Tibial nerve (tissue), 4 donors: Measurements from ENCODE around the gene TIGIT. TPM values are rescaled to one million over a fixed set of nuclear protein-coding genes. Genes with fewer than 3 reads are reported as not detected.

ENCODE experiments used
- DNase-seq, 2 donors: peaks; one replicate each; pipeline ENCODE4 v3.0.0-alpha.2; 2019; ENCODE audit warnings: low spot score in 2 of 2
- H3K27ac ChIP-seq, 4 donors: fragments of 200-600 bp; sonication (generic) in 3 of 4; one replicate each; pipeline ENCODE4 v1.5.1; 2017 to 2019; ENCODE audit warnings: mild to moderate bottlenecking in 1 of 4
- H3K27me3 ChIP-seq, 2 donors: fragments of 200-600 bp; sonication (generic) in 1 of 2; one replicate each; pipeline versions ENCODE4 v1.5.1 to v1.6.0; 2017 to 2019
- H3K36me3 ChIP-seq, 3 donors: fragments of 200-600 bp; sonication (generic); one replicate each; pipeline ENCODE4 v1.5.1; 2018 to 2019
- H3K4me1 ChIP-seq, 4 donors: fragments of 200-600 bp; sonication (generic) in 3 of 4; one replicate each; pipeline ENCODE4 v1.5.1; 2017 to 2019
- H3K4me3 ChIP-seq, 4 donors: fragments of 200-600 bp; sonication (generic) in 3 of 4; one replicate each; pipeline ENCODE4 v1.5.1; 2017 to 2019; ENCODE audit warnings: mild to moderate bottlenecking in 1 of 4, moderate library complexity in 1 of 4
- H3K9me3 ChIP-seq, 4 donors: fragments of 200-600 bp; sonication (generic) in 3 of 4; one replicate each; pipeline ENCODE4 v1.5.1; 2017 to 2019
- EP300 ChIP-seq, 2 donors: sonication (generic); formaldehyde crosslinking; IDR thresholded peaks; one replicate each; pipeline ENCODE4 v1.6.1; 2017; ENCODE audit warnings: antibody characterized with exemption in 2 of 2, mild to moderate bottlenecking in 1 of 2
- POLR2A ChIP-seq, 2 donors: fragments of 450-650 bp; IDR thresholded peaks; one replicate each; pipeline ENCODE4 v1.6.1; 2017; ENCODE audit warnings: antibody characterized with exemption in 2 of 2, mild to moderate bottlenecking in 2 of 2, moderate library complexity in 2 of 2
- WGBS, 2 donors: methylation state at CpG; one replicate each; pipeline ENCODE4 v1.1.5; 2018; 5-methylcytosine and 5-hydroxymethylcytosine counted together
- total RNA-seq, 4 donors: library from RNA; depleted of rRNA; stranded (reverse); fragments of >200 nt; gene quantifications; one replicate each; pipeline ENCODE4 v1.1.0, GENCODE V29; 2016
- TF ChIP-seq, protein P1 (sequence below), 5 experiments: fragments of 200-600 bp in 3 of 5; fragments of 450-650 bp in 2 of 5; sonication (generic) in 3 of 5; IDR thresholded peaks; one replicate each; pipeline ENCODE4 v1.5.1; 2016 to 2019; ENCODE audit warnings: antibody characterized with exemption in 5 of 5, mild to moderate bottlenecking in 3 of 5, moderate library complexity in 2 of 5

Gene TIGIT
- total RNA-seq, 4 donors from 2014 or later = 0.42 to 3.9 (median 0.60) TPM; not detected in 1

DNA sequence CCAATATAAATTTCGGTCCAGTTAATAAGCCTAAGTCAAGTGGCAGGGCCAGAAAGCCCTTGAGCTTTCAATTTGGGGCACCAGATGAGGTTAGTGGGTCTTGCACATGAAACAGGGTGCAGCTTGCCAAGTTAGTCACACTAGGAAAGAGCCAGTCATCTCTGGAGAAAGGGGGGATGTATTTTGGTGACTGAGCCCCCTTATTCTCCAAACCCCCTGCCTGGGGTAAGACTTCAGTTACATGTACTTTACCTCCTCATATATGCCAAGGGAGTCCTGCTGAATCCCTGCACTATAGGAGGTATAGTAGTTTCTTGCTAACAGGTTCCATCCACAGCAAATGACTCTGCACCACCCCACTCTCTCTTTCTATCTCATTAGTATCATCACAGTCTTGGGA, 62.7 kb downstream of the TIGIT start:
- TF ChIP-seq EP300 (IDR thresholded peaks at IDR 0.05) (no peak), POLR2A (IDR thresholded peaks at IDR 0.05) (no peak)
- TF ChIP-seq, protein P1, sequence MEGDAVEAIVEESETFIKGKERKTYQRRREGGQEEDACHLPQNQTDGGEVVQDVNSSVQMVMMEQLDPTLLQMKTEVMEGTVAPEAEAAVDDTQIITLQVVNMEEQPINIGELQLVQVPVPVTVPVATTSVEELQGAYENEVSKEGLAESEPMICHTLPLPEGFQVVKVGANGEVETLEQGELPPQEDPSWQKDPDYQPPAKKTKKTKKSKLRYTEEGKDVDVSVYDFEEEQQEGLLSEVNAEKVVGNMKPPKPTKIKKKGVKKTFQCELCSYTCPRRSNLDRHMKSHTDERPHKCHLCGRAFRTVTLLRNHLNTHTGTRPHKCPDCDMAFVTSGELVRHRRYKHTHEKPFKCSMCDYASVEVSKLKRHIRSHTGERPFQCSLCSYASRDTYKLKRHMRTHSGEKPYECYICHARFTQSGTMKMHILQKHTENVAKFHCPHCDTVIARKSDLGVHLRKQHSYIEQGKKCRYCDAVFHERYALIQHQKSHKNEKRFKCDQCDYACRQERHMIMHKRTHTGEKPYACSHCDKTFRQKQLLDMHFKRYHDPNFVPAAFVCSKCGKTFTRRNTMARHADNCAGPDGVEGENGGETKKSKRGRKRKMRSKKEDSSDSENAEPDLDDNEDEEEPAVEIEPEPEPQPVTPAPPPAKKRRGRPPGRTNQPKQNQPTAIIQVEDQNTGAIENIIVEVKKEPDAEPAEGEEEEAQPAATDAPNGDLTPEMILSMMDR (IDR thresholded peaks at IDR 0.05) = no peak
- no peak for DNase-seq
- Histone ChIP-seq H3K27me3 (no peaks in the 10 kb centered on the region), H3K4me3 (no peak overlapping the region), H3K27ac (no peak overlapping the region), H3K9me3 (no peaks in the 10 kb centered on the region), H3K4me1 (peaks cover 0 to 11% (median 0%) of the 10 kb centered on the region in 4 donors), H3K36me3 (peaks cover 0 to 6% (median 0%) of the 10 kb centered on the region in 3 donors)
- 66 to 75% methylated on average over 1 of the region's 1 CpG for WGBS, 2 donors

Other genes starting within 250 kb of the TIGIT start
- gene CCDC191, start 237.5 kb upstream of the TIGIT start, total RNA-seq = 10 to 100 TPM in 2 of 4 donors, 1 to 10 TPM in 2; 7.5 to 13.5 (median 10.8) TPM
- gene QTRT2, start 237.3 kb upstream of the TIGIT start, total RNA-seq = 10 to 100 TPM; 10.1 to 32.2 (median 18.6) TPM
- gene DRD3, start 115.0 kb upstream of the TIGIT start, total RNA-seq = not detected
- under 1 TPM in 1 of 4 donors, not detected in 3; 0.21 TPM for gene ZNF80, start 56.5 kb upstream of the TIGIT start, total RNA-seq